Measurements from ENCODE around the gene ANKRD45.
"Not testable (repeated sequence)": the region's sequence is repeated elsewhere in the genome, so short reads cannot be mapped to it uniquely, and the experiment has no call there.

ANKRD45 gene

DNA sequence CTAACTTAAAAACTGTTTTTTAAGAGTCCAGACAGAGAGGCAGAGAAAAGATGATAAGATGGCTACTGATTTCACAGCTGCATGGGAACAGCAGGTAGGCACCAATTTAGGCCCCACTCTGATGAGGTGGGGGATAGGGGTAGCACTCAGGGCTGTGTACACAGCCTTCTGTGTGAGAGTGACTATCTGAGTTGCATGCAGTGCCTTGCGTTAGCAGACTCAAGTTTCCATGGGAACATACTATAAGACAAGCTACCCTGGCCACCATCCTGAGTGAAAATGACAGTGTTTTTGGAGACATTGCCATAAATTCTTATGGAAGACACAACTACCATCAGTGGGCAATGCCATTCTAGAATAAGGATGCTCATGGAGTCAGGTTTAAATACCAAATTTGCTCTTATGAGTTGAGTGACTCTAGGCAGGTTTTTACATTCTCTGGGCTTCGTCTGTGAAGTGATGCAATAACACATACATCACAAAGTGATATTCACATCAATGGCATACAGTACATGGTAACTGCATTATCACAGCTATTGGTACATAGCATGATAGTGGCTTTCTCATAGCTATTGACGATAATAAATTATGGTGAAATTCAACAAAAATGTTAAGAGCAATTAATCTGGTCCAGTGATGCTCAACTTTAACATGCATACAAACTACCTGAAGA lies 97.3 kb downstream of the ANKRD45 start:
- no peak for DNase-seq (ENCODE audit: low read depth)

- DNase-seq (ENCODE audit: low read depth) = no peak
These were observed 99.2 kb downstream of the ANKRD45 start for GRCh38 chr1:173570370-173571007.

- no peak for DNase-seq (ENCODE audit: low read depth)
These were observed 101.2 kb downstream of the ANKRD45 start for GRCh38 chr1:173568483-173568882.

- not testable (repeated sequence) for DNase-seq (ENCODE audit: low read depth)
These were observed 105.8 kb downstream of the ANKRD45 start for GRCh38 chr1:173563846-173564245.

DNA sequence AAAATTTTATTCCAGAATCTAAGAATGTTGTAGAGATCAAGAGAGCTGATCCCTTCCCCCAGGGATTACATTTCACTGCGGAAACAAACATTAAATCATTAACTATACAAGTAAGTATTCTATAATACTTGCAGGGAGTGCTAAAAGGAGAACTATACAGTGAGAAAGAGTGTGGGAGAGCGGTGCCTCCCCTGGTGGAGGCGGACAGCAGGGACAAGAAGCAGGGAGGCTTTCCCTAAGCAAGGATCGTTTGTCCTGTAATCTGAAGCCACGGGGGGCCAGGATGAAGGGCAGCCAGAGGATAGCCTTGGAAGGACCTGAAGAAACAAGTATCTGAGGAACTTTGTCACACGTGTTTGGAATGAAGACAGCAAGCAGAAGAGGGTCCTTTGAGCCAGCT lies 106.8 kb downstream of the ANKRD45 start:
- DNase-seq (ENCODE audit: low read depth) = no peak

DNA sequence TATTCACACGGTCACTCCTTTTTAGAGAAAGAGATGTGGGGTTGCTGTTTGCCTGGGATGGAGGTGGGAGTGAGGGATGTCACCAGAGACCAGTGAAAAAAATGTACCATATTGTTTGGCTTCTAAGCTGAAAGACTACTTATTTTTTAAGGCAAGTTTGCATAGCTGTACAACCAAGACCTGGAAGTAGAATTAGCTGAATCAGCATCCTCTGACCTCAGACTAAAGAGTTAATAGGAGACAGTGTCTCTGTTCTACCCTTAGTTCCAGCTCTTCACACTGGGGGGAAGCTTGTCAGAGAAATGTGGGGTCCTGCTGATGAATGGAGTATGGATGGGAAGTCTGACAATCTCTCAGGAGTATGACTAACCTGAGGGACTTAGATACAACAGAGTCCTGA lies 108.4 kb downstream of the ANKRD45 start:
- DNase-seq (ENCODE audit: low read depth) = no peak

- no peak for DNase-seq (ENCODE audit: low read depth)
These were observed 109.3 kb downstream of the ANKRD45 start for GRCh38 chr1:173560285-173560880.

All from T follicular helper cell (primary cell).